TTC549 (cell line): ENCODE measurements around the gene RAX2.

Experiments used
- FAIRE-seq: peaks from 2 replicates; lab custom pipeline; 2012; peaks lifted over from hg19 to GRCh38; lab: Jason Lieb, UNC

Gene RAX2

GRCh38 chr19:3801412-3802096 is 29.5 kb upstream of the RAX2 start:
- no peak for FAIRE-seq

DNA sequence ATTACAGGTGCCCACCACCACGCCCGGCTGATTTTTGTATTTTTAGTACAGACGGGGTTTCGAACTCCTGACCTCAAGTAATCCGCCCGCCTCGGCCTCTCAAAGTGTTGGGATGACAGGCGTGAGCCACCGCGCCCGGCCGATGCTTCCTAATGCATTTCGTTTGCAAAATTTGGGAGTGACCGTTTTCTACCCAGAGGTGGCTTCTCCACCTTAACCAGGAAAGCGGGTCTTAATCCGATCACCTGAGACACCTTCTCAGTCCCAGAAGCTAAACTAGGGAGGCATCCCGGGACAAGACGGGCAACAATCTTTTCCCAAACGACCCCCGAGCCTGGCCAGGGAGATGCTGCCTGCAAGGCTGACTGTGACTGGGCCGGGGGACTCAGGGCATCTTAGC is 29.0 kb upstream of the RAX2 start:
- no peak for FAIRE-seq

DNA sequence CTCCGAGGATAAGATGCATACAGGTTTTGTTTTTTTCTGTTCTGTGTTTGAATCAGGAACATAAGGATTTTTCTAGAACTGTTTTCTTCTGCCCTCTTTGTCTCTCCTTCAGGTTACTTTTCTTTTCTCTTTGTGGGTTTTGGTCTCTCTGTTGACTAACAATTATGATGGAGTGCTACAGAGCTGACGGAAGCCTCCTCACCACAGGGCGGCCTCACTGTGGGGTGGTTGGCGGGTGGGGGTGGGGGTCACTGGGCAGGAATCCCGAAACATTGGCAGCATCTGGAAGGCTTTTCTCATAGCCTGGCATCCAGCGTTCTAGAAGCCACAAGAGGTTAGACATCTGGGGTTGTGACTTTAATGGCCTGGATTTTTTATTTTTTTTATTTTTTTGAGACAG is 26.1 kb upstream of the RAX2 start:
- FAIRE-seq: no peak

DNA sequence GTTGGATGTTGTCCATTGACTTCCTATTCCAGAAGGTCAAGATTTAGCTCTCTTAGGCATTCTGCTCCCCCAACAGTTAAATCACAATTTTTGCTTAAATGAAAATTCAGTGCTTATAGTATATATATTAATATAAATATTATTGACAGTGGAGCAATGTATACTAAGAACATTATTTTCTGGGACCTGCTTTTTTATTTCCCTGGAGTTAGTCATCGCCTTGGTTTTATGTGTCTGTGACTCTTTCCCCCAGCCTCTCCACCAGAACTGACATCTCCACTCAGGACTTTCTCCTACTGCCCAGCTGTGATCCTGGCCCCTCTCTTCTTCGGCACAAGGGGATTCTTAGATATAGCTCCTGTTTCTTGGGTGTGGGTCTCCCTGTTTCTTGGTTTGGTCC is 24.3 kb upstream of the RAX2 start:
- FAIRE-seq: no peak

DNA sequence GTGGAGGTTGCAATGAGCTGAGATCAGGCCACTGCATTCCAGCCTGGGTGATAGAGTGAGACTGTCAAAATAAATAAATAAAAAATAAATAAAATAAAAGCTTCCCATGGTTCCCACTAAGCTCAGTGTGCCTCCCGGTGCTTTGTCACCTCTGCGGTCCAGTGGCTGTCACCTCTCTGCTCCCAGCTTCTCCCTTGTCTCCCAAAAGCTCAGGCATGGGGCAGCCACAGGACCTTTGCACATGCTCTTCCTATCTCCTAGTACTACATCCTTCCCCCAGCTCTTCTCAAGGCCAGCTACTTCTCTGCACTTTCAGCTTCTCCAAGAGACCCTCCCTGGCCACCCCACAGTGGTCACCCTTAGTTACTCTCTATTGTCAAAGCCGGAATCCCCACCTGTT is 21.8 kb upstream of the RAX2 start:
- no peak for FAIRE-seq

- no peak for FAIRE-seq
Observed at GRCh38 chr19:3792114-3792513, 20.1 kb upstream of the RAX2 start.

DNA sequence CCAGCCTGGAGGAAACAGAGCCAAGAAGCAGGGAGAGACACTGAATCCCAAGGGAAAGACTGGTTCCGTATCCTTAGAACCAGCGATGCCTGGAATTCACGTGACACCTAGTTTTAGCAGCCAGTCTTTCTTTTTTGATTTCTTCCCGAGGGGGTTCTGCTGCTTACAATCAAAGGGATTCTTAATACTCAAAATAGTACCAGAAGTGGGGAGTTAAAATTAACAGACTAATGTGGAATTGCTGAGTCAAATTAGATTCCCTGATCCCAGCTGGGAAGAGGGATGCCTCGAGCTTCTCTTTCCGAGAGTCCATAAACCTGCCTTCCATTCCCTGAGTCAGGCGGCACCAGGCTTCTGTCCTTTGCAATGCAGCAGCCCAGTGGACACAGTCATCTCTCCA is 18.9 kb upstream of the RAX2 start:
- FAIRE-seq: no peak

- FAIRE-seq: no peak
Observed at GRCh38 chr19:3790209-3790734, 18.2 kb upstream of the RAX2 start.

DNA sequence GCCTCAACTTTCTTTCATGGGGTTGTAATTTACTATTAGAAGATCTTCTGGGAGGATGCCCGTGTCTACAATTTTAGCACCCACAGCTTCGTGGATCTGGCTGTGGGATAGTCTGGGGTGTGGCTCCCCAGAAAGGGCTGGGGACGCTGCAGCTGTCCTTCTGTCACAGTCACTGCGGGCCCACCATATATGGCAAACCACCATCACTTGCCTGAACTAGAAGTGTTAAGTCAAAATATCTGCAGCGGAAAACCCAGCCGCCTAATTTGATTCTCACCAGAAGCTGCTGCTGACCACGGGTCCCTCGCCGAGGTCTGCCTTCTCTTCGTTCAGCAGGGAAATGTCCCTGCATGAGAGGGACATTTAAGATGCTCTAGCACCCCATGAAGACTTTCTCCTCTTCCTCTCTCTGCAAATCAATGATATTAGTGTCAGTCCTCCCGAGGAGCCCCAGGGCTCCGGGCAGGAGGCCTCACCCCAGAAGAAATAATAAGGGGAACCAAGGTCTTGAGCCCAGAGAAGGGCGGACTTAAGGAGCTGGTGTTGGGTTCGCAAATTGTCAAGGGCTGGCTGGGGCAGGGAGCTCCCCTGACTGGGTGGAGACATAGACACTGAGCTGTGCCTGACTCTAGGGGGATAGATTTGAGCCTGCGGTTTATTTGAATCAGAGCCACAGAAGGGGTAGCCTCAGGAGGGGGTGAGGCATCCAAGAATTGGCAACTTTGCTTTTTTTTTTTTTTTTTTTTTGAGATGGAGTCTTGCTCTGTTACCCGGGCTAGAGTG is 17.2 kb upstream of the RAX2 start:
- no peak for FAIRE-seq

DNA sequence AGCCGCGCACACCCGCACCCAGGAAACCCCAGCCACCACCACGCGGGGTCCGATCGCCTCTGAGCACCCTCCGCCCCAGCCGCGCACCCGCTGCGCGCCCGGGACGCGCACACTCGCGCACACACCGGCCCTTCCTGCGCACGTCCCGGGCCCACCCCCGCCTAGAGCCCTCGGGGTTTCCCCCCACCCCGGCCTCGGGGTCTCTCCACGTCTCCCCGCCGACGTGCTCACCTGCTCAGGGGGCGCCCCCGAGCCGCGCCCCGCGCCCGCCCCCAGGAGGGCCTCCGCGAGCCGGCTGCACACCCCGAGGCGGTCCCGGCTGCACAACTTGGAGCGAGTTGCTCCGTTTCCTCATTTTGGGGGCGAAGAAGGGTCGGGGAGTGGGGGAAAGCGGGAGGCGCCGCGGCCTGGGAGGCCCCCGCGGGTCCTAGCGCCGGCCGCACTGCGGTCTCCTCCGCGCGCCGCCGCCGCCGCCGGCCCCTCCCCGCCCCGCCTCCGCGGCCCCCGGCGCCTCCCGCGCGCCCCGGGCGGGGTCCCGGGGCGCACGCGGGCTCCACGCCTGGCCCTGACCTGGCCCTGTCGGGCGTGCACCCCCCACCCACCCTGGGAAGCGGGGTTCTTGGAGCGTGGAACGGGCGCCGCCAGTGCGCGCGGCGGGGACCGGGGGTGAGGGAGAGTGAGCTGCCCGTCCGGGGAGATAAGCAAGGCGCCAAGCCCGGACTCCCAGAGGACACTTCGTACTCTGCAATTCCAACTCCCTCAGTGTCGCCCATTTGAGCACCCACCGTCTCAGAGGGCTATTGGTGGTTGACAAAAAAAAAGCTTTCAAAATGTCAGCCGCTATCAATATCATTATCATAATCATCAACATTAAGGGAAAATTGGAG is 14.2 kb upstream of the RAX2 start, which contains the start of gene MATK:
Gene MATK (minus strand): TSS at position 444 of the 887 bp plus-strand sequence. CDS start 1,246 bp downstream, outside the sequence.
- no peak for FAIRE-seq

DNA sequence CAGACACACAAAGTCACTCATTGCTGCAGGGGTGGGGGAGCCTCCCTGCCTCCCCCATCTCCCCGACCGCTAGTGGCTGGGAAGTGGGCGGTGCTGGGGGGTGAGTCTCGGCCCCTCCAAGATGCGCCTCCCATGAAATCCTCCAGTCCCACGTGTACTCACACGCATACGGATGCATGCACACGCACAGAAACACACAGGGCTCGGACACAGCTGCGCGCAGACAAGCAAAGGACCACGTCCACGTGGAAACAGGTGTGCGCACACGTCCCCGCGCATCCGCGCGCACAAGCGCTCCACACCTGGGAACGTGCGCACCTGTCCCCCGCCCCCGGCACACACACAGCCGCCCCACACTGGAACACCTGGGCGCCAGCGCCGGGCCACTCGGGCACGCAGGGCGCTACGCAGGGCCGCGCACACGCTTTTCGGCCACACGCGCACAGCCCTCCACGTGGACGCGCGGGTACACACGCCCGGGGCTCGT is 13.5 kb upstream of the RAX2 start:
- no peak for FAIRE-seq

DNA sequence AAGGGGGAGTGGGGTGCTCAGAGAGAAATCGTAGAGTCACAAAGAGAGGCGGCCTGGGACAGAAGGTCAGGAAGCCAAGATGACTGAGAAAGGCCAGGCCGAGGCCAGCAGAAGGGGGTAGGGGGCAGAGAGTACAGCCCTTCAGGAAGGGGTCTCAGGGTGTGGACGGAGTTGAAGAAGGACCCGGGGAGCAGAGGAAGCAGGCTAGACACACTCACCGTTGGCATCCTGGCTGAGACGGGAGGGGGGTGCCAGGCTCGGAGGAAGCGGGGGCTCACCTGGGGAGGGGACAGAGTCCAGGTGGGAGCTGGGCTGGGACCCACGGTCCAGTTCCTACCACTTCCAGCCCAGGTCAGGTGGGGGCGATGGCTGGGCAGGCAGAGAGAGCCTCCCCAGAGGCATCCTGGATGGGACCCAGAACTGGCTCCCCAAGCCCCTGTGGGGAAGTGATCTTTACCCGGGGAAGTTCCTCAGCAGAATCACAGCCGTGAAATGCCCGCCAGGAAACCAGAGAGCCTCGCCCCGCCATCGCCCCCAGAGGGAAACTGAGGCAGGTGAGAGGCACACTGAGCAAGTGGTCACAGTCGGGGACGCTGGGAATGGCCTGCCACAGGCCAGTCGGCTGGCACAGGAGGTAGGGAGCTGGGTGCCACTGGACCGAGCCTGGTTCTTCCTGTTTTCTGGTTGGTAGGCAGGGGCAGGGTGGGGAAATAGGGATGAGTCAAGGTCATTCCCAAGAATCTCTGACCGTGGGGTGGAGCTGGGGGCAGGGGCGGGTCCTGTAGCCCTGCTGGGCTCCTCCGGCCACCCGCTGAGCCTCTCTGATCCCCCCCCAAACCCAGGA is 12.8 kb upstream of the RAX2 start:
- FAIRE-seq: no peak

DNA sequence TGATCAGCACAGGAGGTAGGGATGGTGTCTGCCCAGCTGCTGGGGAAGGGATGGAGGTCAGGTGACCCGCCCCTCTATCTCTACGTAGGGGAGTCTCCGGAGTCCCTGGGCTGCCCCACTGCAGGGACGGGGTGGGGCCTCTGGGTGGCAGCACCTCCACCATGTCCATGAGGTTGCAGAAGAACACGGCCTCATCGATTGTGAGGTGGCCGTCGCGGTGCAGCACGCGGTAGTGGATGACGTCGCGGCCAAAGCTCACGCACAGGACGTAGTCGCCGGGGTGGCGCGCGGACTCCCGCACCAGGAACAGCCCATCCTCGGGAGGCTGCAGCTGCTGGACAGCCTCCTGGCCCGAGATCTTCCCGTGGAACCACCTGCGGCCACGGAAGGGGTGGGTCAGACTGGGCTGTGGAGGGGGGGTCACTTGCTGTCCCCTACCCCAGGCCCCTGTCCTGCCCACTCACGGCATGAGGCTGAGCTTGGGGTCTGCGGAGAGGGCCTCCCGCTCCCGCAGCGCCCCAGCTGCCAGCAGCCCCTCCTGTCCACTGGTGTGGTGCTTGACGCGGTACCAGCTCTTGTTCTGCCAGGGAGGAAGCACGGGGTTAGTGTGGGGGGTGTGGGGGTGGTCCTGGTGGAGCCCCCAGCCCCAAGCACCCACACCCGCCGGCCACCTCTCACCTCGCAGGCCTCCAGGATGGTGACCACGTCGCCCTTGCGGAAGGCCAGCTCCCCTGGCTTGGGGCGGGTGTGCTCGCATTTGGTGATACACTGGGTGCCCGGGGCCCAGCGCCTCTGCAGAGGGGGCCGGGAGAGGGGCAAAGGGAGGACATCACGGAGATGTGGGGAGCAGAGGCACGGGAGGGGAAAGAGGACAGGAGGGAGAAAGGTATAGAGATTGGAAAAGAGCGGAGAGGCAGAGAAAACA is 11.9 kb upstream of the RAX2 start:
- FAIRE-seq: no peak

DNA sequence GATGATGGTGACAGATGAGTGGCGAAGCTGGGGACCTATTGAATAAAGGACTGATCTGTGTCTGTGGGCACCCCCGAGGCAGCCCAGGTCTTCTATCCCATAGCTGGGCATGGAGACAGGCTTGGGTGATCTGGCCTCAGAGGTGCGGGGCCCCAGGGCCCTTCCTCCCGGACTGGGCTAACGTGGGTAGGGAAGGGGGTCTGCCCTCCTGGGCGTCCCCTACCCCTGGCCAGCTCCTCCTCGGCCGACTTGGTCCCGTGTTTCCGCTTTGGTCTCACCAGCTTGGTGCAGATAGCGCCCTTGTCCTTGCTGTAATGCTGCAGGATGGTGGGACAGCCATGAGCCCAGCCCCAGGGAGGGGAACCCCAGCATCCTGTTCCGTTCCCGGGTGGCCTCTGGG is 10.9 kb upstream of the RAX2 start:
- no peak for FAIRE-seq

GRCh38 chr19:3782330-3782729 is 10.3 kb upstream of the RAX2 start:
- FAIRE-seq: no peak

GRCh38 chr19:3781603-3782002 is 9.6 kb upstream of the RAX2 start:
- no peak for FAIRE-seq

GRCh38 chr19:3780786-3781304 is 8.8 kb upstream of the RAX2 start:
- FAIRE-seq: no peak

- FAIRE-seq: no peak
Observed at GRCh38 chr19:3778899-3779723, 7.1 kb upstream of the RAX2 start.
